Body of pancreas (tissue), 4 donors: ENCODE measurements around the gene CAMSAP1.

Source experiments
- POLR2A ChIP-seq, 3 donors: fragments of 450-650 bp; IDR thresholded peaks; one replicate each; pipeline ENCODE4 v1.6.1; 2016; ENCODE audit warnings: antibody characterized with exemption in 3 of 3, mild to moderate bottlenecking in 2 of 3
- TF ChIP-seq, protein P1 (sequence below), 7 experiments: fragments of 450-650 bp in 4 of 7; fragments of 200-600 bp in 3 of 7; sonication (generic) in 3 of 7; IDR thresholded peaks; one replicate each; pipeline ENCODE4 v1.5.1; 2016 to 2019; ENCODE audit warnings: antibody characterized with exemption in 7 of 7

DNA sequence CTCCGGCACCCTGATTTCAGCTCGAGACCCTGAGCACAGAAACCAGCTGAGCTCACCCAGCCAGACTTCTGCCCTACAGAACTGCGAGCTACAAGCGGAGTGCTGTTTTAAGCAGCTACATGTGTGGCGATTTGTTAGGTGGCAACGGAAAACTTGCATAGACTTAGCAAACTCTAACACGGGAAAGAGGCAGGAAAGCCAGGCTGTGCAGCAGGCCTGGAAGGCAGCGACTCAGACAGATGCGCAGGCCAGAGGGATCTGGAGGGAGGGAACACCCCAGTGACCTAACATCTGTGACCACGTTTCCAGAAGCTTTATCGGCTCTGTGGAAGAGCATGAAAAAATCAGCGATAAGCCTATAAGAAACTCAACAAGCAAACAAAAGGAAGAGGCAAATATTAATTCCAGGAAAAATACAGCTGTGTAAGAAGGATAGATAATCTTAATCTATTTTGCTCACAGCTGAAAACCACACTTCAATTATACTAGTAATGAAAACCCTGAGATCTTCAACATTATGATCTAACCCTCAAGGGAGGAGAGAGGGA lies 42.9 kb upstream of the CAMSAP1 start:
- TF ChIP-seq, protein P1, sequence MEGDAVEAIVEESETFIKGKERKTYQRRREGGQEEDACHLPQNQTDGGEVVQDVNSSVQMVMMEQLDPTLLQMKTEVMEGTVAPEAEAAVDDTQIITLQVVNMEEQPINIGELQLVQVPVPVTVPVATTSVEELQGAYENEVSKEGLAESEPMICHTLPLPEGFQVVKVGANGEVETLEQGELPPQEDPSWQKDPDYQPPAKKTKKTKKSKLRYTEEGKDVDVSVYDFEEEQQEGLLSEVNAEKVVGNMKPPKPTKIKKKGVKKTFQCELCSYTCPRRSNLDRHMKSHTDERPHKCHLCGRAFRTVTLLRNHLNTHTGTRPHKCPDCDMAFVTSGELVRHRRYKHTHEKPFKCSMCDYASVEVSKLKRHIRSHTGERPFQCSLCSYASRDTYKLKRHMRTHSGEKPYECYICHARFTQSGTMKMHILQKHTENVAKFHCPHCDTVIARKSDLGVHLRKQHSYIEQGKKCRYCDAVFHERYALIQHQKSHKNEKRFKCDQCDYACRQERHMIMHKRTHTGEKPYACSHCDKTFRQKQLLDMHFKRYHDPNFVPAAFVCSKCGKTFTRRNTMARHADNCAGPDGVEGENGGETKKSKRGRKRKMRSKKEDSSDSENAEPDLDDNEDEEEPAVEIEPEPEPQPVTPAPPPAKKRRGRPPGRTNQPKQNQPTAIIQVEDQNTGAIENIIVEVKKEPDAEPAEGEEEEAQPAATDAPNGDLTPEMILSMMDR (IDR thresholded peaks at IDR 0.05), result no peak
- TF ChIP-seq POLR2A (IDR thresholded peaks at IDR 0.05), result no peak
